DMS153 (cell line): ENCODE measurements around the gene ASB10.

Experiments used
- DNase-seq: peaks from one replicate; lab custom pipeline; 2025; lab: John Stamatoyannopoulos, UW

Gene ASB10, protein sequence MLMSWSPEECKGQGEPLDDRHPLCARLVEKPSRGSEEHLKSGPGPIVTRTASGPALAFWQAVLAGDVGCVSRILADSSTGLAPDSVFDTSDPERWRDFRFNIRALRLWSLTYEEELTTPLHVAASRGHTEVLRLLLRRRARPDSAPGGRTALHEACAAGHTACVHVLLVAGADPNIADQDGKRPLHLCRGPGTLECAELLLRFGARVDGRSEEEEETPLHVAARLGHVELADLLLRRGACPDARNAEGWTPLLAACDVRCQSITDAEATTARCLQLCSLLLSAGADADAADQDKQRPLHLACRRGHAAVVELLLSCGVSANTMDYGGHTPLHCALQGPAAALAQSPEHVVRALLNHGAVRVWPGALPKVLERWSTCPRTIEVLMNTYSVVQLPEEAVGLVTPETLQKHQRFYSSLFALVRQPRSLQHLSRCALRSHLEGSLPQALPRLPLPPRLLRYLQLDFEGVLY

GRCh38 chr7:151186640-151187408, at the start of gene ASB10:
Gene ASB10, minus strand, starts transcription at chr7:151187250. Its CDS starts 120 bp downstream, at chr7:151187130.
- DNase-seq: no peak

GRCh38 chr7:151236406-151236805, 49.4 kb upstream of the ASB10 start:
- no peak for DNase-seq

DNA sequence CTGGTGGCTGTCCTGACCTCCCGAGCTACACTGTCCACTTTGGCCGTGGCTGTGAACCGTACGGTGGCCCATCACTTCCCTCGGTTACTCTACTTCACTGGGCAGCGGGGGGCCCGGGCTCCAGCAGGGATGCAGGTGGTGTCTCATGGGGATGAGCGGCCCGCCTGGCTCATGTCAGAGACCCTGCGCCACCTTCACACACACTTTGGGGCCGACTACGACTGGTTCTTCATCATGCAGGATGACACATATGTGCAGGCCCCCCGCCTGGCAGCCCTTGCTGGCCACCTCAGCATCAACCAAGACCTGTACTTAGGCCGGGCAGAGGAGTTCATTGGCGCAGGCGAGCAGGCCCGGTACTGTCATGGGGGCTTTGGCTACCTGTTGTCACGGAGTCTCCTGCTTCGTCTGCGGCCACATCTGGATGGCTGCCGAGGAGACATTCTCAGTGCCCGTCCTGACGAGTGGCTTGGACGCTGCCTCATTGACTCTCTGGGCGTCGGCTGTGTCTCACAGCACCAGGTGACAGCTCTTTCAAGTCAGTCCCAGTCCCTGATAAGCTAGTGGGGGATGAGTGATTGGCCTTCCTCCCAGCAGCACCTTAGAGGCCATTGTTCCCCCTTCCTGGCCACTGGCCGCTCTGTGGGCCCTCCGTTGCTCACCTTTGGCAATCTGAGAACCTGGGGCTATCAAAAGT, 48.2 kb upstream of the ASB10 start:
- no peak for DNase-seq

GRCh38 chr7:151233804-151234203, 46.8 kb upstream of the ASB10 start:
- DNase-seq: no peak

GRCh38 chr7:151232917-151233701, 46.1 kb upstream of the ASB10 start:
- DNase-seq: no peak

GRCh38 chr7:151232091-151232916, 45.3 kb upstream of the ASB10 start, which contains the start of gene CHPF2:
Gene CHPF2, plus strand, starts transcription at chr7:151232483. Its CDS starts 1,529 bp downstream, at chr7:151234012.
- DNase-seq: peak; percentile 63

GRCh38 chr7:151231080-151231479, 44.0 kb upstream of the ASB10 start:
- DNase-seq: no peak

DNA sequence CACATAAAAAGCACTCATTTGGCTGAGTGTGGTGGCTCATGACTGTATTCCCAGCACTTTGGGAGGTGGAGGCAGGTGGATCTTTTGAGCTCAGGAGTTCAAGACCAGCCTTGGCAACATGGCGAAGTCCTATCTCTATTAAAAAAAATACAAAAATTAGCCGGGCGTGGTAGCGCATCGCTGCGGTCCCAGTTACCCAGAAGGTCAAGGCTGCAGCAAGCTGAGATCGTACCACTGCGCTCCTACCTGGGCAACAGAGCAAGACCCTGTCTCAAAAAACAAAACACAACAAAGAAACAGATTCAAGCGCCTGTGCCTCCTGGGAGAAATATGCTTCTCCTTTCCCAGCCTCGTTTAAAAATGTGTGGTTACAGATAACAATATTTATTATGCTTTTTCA, 42.2 kb upstream of the ASB10 start:
- no peak for DNase-seq

DNA sequence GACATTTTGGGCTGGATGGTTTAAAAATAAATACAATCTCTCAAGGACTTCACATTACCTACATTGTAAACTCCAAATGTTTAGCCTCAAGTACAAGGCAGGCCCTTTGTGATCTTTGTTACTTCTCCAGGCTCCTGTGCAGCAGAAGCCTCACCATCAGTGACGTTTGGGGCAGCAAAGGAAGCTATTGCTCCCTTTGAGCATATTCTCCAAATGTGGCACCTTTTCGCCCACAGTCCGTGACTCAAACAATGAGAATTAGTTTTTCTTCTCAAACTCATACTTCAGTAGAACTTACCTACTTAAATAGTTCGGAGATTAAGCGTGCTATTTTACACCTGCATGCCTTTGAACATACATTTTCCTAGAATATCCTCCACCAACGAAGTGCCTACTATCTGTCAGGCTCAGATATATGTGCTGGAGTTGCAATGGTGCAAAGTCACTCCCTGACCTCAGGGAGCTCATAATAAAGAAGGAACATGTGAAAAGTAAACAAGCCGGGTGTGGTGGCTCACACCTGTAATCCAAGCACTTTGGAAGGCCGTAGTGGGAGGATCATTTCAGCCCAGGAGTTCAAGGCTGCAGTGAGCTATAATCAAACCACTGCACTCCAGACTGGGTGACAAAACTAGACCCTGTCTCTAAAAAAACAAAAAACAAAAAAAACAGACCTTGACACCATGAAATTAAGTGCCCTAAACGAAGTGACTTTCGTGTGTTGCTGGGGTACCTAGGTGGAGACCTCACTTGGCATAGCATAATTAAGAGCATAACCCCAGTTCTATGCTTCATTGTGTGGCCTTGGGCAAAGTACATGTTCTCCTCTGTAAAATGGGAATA, 41.2 kb upstream of the ASB10 start:
- no peak for DNase-seq

DNA sequence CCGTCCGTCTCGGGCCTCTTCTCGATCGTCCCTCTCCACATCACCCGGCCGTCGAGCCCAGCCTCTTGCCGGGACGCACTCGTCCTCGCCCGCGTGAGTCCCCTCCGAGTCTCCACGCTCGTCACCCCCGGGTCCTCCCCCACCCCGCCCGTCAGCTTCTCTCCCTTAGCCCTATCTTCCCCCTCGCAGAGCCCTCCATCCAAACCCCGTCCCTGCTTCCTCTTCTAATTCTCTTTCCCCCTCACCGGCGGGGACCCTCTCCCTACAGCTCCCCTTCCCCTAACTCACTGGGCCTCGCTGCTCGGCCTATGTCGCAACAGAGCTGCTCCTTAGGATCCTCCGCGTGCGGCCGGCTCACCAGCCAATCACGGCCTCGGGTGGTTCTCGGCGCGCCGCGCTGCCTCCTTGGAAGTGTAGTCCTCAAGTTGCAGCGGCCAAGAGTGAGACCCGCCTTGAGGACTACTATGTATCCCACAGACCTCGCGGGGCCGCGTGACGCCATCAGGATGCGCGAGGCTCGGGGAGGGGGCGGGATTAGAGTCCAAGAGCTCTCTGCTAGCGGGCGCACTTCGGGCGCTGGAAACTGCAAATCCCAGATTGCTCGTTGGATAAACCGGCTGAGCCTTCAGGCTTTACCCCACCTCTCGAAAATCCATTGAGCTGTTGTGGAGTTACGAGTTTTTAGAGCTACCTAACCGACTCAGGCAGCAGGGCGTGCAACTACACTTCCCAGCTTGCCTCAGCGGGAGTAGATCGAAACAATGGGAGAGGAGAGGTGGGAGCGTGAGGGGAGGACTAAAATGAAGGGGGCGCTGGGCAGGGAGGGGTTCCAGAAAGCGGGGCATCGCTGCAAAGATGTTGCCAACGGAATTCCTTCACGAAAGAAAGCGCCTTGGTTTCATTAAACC, 40.1 kb upstream of the ASB10 start, which contains the start of gene ABCF2:
Gene ABCF2, minus strand, starts transcription at position 331 of the 908 bp plus-strand sequence. CDS start 747 bp downstream, outside the sequence.
- DNase-seq: peak; percentile 97

DNA sequence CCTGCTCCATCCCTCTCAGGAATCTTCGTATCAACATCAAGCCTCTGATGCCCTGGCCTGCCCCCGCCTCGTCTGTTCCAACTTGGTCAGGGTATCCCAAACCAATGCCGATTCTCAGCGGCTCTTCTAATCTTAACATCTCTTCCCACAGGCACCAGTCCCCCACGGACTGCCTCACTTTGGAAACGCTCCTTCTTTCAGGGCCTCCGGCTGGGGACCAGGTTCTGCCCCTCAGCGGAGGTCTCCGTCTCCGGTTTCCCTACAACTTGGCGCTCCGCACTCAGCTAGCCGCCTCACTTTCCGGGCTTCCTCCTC, 39.5 kb upstream of the ASB10 start:
- DNase-seq: no peak

- DNase-seq: no peak
Observed at GRCh38 chr7:151225948-151226510, 39.0 kb upstream of the ASB10 start.

- no peak for DNase-seq
Observed at GRCh38 chr7:151223728-151224127, 36.7 kb upstream of the ASB10 start.

DNA sequence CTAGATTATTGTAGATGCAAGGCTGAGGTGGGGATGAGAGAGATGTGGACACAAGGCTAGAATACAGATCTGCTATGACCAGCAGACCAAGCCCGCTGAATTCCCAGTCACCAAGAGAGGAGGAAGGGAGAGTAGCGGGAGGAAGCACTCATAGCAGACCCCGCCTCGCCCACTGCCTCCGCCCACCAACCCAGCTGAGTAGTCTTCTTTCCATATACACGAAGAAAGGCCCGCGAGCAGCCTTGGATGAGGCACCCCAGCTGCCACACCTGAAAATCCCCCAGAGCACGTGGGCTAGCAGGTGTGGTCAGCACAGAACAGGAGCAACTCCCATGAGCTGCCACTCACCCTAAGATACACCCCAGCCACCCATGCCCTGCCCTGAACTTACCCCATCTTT, 31.1 kb upstream of the ASB10 start:
- no peak for DNase-seq

DNA sequence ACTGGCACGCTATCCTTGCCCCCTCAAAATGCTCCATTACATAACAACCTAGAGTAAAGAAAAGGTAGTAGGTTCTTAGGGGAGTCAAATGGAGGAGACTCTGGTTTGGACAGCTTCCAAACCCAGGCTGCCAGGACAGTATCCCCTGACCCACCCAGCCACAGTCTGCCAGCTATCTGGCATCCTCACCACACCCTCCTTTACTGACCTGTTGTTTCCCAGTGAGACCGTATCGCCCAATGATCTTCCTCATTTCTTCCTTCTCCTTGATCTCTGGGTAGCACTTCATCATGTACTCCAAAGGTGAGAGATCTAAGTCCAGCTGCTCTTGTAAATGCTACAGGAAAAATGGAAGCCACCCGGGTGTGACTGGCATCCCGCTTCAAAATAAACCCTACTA, 28.3 kb upstream of the ASB10 start:
- DNase-seq: no peak

DNA sequence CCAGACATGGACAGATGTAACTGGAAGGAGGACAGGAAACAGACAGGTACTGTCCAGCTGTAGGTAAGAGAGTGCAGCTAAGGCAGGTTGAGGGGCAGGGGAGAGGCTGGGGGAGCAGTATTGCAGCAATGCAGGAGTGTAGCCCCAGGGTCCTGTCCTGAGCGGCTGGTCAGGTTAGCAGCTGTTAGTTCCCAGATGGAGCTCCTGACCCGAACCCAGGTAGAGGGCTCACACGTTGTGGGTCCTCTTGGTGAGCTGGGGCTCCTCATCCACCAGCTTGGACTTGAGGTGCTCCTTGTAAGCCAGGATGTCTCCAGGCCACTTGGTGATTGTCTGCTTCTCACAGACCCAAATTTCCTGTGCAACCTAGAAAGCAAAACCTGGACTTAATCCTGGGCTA, 26.8 kb upstream of the ASB10 start:
- DNase-seq: no peak

DNA sequence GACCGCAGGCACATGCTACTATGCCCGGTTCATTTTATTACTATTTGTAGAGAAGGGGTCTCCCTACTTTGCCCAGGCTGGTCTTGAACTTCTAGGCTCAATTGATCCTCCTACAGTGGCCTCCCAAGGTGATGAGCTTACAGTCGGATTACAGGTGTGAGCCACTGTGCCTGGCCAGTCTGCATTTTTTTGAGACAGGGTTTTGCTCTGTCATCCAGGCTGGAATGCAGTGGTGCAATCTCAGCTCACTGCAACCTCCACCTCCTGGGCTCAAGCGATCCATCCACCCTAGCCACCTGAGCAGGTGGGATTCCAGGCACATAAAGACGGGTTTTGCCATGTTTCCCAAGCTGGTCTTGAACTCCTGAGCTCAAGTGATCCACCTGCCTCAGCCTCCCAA, 25.6 kb upstream of the ASB10 start:
- no peak for DNase-seq

GRCh38 chr7:151211155-151211772, 24.2 kb upstream of the ASB10 start:
- no peak for DNase-seq
